GM19452 (cell line): ENCODE results near the gene CA10.

Experiments
- ATAC-seq: cut with Tn5 transposase; IDR thresholded peaks from one replicate; pipeline ENCODE4 v1.9.1; 2021; ENCODE audit not compliant: unreplicated experiment

The CA10 gene

GRCh38 chr17:51954232-51954765 lies 204.2 kb downstream of the CA10 start:
- no peak for ATAC-seq

DNA sequence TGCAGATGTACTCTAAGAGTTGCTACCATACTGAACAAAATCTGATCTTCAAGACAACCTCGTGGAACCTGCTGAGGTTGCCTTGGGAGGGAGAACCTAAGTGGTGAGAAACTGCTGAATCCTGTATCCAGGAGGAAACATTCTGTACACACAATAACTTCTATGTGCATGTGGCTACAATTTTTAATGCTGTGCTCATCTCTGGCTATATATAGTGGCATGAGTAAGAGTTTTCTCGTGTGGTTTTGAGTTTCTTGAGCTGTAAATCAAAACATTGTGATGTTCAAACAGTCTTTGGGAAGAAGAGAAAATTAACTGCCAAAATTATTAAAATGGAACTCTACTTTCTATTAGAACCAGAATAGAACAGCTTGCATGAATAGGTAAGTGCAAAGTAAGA lies 206.8 kb downstream of the CA10 start:
- ATAC-seq, result no peak

GRCh38 chr17:51948128-51948527 lies 210.4 kb downstream of the CA10 start:
- no peak for ATAC-seq

DNA sequence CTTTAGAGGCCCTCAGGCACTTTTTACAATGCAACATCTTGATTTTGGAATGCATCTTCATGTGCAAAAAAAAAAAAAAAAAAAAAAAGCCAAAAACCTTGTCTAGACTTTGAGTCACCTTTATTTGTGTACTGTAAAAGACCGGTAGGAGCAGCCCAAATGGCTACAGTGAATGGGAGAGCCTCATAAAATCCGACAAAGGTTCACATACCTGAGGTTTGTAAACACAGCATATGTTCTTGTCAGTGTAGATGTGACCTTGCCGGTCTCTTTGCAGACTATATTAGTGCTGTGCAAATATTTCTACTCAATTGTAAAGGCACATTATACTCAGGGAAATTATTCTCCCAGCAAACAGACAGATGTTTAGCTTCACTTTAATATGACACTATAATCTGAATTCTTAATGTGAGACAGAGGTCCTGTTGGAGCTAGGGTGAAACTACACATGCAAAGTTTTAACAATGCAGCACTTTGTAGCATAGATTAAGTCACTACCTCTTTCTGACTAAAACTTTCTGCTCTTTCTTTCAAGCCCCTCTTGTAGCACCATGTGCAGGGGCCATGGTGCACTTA lies 211.3 kb downstream of the CA10 start:
- ATAC-seq, result no peak

DNA sequence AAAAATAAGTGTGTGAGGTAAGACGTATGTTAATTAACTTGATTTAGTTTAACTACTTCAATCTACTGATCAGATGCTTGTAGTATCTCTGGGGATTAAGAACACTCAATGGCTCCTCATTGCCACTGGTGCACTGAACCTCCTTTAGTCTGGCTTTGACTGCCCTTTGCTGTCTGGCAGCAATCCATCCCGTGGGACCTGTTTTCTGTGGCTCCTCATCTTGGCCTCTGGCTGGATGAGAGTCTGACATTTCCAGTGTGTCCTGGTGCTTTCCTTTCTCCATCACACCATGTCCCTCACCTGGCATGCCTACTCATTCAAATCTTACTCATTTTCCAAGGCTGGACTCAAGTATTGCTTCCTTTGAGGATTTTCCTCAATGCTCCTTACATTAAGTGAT lies 212.2 kb downstream of the CA10 start:
- ATAC-seq, result no peak

DNA sequence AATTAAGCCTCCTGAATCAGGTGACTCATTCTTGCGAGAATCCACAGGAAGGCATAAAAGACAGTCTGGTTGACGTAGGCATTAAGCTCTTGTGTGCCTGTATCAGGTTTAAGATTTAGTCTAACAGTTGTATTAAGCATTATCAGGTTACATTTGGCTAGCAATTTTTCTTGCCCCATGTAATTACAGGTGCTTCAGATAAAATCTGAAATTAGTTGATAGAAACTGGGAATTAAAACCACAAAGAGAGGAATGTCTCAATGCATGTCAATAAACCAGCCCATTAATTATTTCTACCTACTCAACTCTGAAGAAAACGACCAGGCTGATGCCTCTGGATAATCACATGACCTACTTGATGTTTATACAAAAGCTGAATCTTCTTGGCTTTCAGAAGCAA lies 217.2 kb downstream of the CA10 start:
- ATAC-seq, result no peak

GRCh38 chr17:51937264-51937663 lies 221.2 kb downstream of the CA10 start:
- ATAC-seq, result no peak

DNA sequence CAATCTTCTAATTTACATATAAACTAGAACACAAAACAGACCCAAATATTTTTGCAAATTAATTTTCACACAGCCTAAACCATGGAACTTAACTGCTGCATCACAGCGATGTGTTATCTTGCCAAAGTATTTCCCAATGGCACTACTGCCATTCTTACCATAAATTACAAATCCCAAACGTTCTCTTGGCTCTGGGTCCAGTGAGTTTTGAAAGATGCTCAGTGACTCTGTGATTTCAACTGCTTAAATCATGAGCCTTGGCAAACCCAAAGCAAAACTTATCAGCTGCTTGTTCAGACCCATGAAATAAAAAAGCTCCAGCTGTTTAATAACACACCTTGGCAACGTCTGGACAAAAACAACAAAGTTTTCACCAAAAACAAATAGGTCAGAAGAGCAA lies 223.0 kb downstream of the CA10 start:
- ATAC-seq, result no peak

DNA sequence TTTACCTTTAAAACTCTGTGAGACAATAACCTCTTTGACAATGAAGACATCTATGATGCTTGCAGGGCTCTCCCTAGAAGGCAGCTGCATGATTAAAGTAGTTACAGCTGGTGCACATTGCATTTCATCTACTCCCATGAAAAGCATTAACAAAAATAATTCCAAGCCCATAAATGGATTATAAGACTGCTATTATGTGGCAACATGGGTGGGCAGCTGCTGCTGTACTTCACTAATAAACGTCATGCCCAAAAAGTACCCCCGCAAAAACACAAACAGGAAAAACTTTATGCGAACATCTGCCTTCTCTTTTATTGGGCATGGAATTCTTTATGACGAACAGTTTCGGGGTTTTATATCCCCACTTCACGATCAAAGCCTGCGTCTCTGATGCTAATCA lies 224.9 kb downstream of the CA10 start:
- no peak for ATAC-seq

- no peak for ATAC-seq
These were observed 232.1 kb downstream of the CA10 start for GRCh38 chr17:51926448-51926847.

GRCh38 chr17:51921500-51921899 lies 237.0 kb downstream of the CA10 start:
- ATAC-seq, result no peak

DNA sequence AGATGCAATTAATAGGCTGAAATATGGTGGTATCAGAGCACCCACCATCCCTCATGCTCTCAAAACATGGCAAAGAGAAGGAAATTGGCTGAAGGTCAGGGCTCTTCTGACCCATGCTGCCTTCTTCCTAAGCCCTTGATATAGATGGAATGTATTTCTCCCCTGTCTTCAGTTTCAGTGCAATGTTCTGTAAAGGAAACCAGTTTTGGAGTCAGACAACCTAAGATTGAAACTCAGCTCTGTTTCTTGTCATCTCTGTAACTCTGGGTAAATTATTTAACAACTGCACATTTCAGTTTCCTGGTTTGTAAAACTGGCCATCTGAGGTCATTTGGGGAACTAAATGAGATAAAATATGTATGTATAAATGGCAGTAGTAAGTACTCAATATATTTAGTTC lies 243.9 kb downstream of the CA10 start:
- no peak for ATAC-seq

GRCh38 chr17:51913491-51914205 lies 244.9 kb downstream of the CA10 start:
- no peak for ATAC-seq

DNA sequence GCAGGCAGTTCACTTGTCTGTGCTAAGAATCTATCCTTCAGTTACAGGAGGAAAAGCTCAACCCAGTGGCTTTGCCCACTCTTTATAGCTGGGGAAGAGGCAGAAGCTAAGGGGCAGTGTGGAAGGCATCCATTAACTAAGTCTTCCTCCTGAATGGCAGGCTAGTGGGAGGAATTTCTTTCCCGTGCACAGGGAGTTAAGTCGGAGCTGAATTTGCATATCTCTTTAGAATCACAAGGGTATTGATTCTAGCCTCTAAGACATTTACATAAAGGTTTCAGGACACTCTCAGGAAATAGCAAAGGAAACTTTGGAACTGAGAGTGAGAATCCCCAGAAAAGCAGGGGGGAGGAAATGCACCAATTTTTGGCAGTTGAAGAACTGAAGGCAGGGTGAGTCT lies 245.6 kb downstream of the CA10 start:
- ATAC-seq, result no peak

- no peak for ATAC-seq
These were observed 247.3 kb downstream of the CA10 start for GRCh38 chr17:51911237-51911636.

DNA sequence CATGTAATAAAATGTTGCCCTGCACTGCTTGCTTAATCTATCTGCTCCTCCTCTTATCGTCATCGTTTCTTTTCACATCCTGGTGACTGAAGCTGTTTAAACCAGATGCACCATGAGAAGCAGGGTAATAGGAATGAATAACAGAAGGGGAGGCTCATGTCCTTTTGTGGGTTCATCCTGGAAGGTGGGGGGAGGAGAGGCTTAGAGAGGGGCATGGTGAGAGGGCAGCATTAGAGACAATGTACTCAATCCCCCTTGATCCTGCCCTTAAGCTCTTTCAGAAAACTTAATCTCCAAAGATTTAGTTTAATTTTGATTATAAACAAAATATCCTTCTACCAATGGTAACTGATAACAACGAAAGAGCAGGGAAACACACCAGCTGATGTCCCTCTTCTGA lies 248.5 kb downstream of the CA10 start:
- no peak for ATAC-seq

DNA sequence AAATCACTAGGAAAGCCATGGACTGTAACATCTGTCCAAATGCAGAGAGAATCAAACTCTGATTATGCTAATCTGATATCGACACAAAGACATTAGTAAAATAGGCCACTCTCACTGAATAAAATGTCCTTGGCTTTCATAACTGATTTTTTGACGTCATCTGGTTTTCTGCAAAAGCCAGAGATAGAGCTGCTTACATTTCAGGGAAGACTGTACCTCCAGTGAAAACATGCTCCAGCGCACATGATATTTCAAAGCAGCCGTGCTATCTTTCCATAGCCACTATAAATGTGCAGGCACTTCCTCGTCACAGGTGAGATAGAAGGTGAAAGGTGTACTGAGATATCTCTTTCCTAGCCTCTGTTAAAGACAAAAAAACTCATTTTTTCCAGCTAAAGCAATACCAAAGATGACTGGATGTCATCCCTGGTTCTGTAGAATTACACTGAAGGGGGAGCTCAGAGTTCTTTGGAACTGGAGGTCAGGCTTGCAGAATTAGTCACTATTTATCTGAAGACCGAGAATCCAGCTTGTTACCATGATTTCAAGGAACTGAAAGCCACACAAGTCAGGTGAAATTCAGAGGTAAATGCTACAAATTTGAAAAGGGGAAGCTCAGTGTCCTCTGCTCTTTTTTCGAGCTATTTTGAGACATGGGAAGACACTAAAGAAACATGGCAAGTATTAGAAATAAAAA lies 249.5 kb downstream of the CA10 start:
- ATAC-seq, result no peak

- ATAC-seq, result no peak
These were observed 251.5 kb downstream of the CA10 start for GRCh38 chr17:51907041-51907440.

GRCh38 chr17:51904379-51904778 lies 254.1 kb downstream of the CA10 start:
- no peak for ATAC-seq

DNA sequence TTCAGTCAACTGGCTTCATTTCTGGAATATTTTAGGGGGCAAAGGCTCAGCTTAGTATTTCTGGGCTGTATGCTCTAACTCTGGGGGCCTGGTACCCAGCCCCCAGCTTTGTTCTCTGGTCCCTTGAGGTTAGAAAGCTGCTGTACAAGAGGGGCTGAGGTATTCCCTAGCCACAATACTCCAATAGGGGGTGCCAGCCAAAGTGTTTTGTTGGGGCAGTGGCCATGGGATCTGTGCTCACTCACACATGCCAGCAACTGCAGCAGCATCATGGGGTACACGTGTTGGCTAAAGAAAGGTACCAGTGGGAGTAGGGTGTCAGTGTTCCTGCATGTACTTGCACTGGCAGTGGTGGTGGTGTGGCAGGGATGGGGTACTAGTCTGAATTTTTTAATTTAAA lies 257.3 kb downstream of the CA10 start:
- ATAC-seq, result no peak

- no peak for ATAC-seq
These were observed 266.6 kb downstream of the CA10 start for GRCh38 chr17:51891936-51892335.

- no peak for ATAC-seq
These were observed 267.8 kb downstream of the CA10 start for GRCh38 chr17:51890710-51891109.
